Upper lobe of left lung (tissue), 6 donors: ENCODE data around the gene DOCK6. TPM values are rescaled to one million over a fixed set of nuclear protein-coding genes. Genes with fewer than 3 reads are reported as not detected.

Experiments
- ATAC-seq, 2 donors: fragments of 200-7000 bp; cut with Tn5 transposase; one replicate each; pipeline ENCODE4 v1.9.1; 2022; ENCODE audit warnings: mild to moderate bottlenecking in 2 of 2, moderate library complexity in 2 of 2; ENCODE audit not compliant: low FRiP score in 2 of 2
- DNase-seq, 2 donors: peaks; one replicate each; pipeline ENCODE4 v3.0.0-alpha.2; 2019 to 2020
- H3K27ac ChIP-seq, 4 donors: fragments of 200-600 bp; sonication (generic); one replicate each; pipeline ENCODE4 v1.5.1; 2016 to 2019
- H3K27me3 ChIP-seq, 4 donors: fragments of 200-600 bp; sonication (generic); one replicate each; pipeline ENCODE4 v1.5.1; 2017 to 2019
- H3K36me3 ChIP-seq, 4 donors: fragments of 200-600 bp; sonication (generic); one replicate each; pipeline ENCODE4 v1.5.1; 2016 to 2019
- H3K4me1 ChIP-seq, 4 donors: fragments of 200-600 bp; sonication (generic); one replicate each; pipeline ENCODE4 v1.5.1; 2018 to 2019
- H3K4me3 ChIP-seq, 4 donors: fragments of 200-600 bp; sonication (generic); one replicate each; pipeline ENCODE4 v1.5.1; 2017 to 2019; ENCODE audit warnings: mild to moderate bottlenecking in 2 of 4, moderate library complexity in 1 of 4
- H3K9me3 ChIP-seq, 4 donors: fragments of 200-600 bp; sonication (generic); one replicate each; pipeline ENCODE4 v1.5.1; 2018 to 2019
- CTCF ChIP-seq, 6 experiments: fragments of 450-650 bp in 4 of 6; fragments of 200-600 bp in 2 of 6; sonication (generic) in 2 of 6; IDR thresholded peaks; one replicate each; pipeline ENCODE4 v1.5.1; 2016 to 2019; ENCODE audit warnings: antibody characterized with exemption in 6 of 6
- EP300 ChIP-seq, 4 donors: sonication (generic); formaldehyde crosslinking; IDR thresholded peaks; one replicate each; pipeline ENCODE4 v1.5.1; 2017; ENCODE audit warnings: antibody characterized with exemption in 4 of 4, control low read depth in 2 of 4
- POLR2A ChIP-seq, 4 donors: fragments of 450-650 bp; IDR thresholded peaks; one replicate each; pipeline ENCODE4 v1.5.1; 2016 to 2017; ENCODE audit warnings: antibody characterized with exemption in 4 of 4, mild to moderate bottlenecking in 2 of 4
- POLR2AphosphoS5 ChIP-seq, 2 donors: sonication (generic); formaldehyde crosslinking; IDR thresholded peaks; one replicate each; pipeline ENCODE4 v1.5.1; 2017; ENCODE audit warnings: antibody characterized with exemption in 2 of 2
- WGBS, 2 donors: methylation state at CpG; one replicate each; pipeline ENCODE4 v1.1.5; 2017 to 2018; 5-methylcytosine and 5-hydroxymethylcytosine counted together
- total RNA-seq, 6 donors: library from RNA; depleted of rRNA in 4 of 6; stranded (reverse); fragments of >200 nt in 4 of 6; gene quantifications; one replicate each; pipeline versions ENCODE4 v1.1.0 to v1.2.1, GENCODE V29; 2016 to 2021
- donor health status: DM: no; HTN: no; CAD: no; lungs with moderate emphysema.
- donor health status: DM: no; HTN: yes; CAD: no; lungs with severe emphysema.

The DOCK6 gene
- total RNA-seq, 6 donors from 2014 or later: 34.5 to 203 (median 116) TPM

DNA sequence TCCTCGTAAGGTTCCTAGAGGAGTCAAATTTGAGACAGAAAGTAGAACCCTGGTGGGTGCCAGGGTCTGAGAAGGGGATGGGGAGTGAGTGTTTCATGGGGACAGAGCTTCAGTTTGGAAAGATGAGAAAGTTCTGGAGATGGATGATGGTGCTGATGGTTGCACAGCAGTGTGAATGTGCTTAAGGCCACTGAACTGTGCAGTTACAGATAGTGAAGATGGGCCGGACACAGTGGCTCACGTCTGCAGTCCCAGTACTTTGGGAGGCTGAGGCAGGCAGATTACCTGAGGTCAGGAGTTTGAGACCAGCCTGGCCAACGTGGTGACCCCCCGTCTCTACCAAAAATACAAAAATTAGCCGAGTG is 107.7 kb downstream of the DOCK6 start:
- no peaks in the 10 kb centered on the region for H3K27me3 ChIP-seq
- WGBS, 2 donors: 40 to 56% methylated on average over 2 to 6 of the region's 6 CpGs
- DNase-seq (no peak), ATAC-seq (no peak)
- H3K9me3 ChIP-seq: no peaks in the 10 kb centered on the region
- no peak overlapping the region for H3K27ac ChIP-seq
- peak overlapping the region in 2 of 4 donors; percentile 51 to 60 for H3K4me3 ChIP-seq
- H3K4me1 ChIP-seq: peaks cover 29 to 55% (median 44%) of the 10 kb centered on the region in 4 donors
- TF ChIP-seq CTCF (IDR thresholded peaks at IDR 0.05) (no peak), EP300 (IDR thresholded peaks at IDR 0.05) (no peak), POLR2A (IDR thresholded peaks at IDR 0.05) (no peak), POLR2AphosphoS5 (IDR thresholded peaks at IDR 0.05) (no peak)
- H3K36me3 ChIP-seq: no peaks in the 10 kb centered on the region

DNA sequence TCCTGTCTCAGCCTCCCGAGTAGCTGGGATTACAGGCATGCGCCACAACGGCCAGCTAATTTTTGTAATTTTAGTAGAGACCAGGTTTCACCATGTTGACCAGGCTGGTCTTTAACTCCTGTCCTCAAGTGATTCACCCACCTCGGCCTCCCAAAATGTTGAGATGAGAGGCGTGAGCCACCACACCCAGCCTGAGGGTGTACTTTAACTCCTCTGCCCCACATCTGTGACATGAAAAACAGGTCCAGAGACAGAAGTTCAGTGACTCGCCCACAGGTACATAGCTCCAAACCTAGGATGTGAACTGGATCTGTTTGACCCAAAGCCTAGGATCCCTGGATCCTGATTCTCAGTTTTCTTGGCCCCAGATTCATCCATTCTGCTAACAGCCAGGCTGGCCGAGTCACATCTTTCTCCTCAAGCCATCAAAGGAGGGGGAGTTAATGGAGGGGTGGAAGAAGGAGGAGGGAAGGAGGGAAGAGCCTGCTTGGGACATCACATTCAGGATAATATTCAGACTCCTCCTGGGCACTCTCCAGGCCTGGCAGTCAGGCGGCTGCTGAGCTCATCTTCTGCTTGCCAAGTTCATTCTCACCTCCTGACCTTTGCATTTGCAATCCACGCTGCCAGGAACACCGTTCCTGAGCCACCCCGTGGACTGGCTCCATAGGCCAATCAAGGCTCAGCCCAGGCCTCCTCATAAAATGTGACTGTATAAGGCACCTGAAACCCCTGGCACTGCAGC is 109.8 kb downstream of the DOCK6 start:
- Histone ChIP-seq H3K4me1 (peaks cover 17 to 35% (median 29%) of the 10 kb centered on the region in 4 donors), H3K36me3 (no peaks in the 10 kb centered on the region), H3K9me3 (no peaks in the 10 kb centered on the region), H3K4me3 (no peak overlapping the region), H3K27me3 (no peaks in the 10 kb centered on the region), H3K27ac (peak overlapping the region; percentile 35 to 64 (median 46))
- no peak for TF ChIP-seq EP300 (IDR thresholded peaks at IDR 0.05)
- peak; percentile 23 to 48 for TF ChIP-seq POLR2AphosphoS5 (IDR thresholded peaks at IDR 0.05)
- peak in 1 of 2 donors; percentile 75 for DNase-seq
- ATAC-seq: peak in 1 of 2 donors; percentile 59
- 66% methylated on average over 9 to 11 of the region's 11 CpGs for WGBS, 2 donors

DNA sequence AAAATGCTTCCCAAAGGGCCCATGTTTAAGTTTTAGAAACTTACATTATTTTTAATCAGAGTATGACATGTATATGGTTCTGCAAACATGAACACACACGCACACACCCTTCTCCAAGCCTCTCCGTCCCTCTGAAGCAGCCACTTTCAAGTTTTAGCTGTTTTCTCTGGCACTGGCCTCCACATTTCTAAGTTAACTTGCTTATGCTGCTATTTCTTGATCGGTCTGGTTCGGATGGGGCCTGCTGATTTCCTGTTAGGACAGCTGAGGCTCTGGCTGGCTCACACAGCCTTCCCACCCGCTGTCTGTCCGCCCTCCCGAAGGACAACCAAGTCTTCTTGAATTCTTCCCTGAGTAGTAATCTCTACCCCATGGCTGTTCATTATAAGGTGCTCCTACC is 111.1 kb downstream of the DOCK6 start:
- TF ChIP-seq POLR2AphosphoS5 (IDR thresholded peaks at IDR 0.05): no peak
- TF ChIP-seq EP300 (IDR thresholded peaks at IDR 0.05): no peak
- no peak for TF ChIP-seq POLR2A (IDR thresholded peaks at IDR 0.05)
- TF ChIP-seq CTCF (IDR thresholded peaks at IDR 0.05): no peak
- no peak overlapping the region for H3K4me3 ChIP-seq
- peak in 1 of 2 donors; percentile 19 for ATAC-seq
- H3K9me3 ChIP-seq: no peaks in the 10 kb centered on the region
- no peak for DNase-seq
- WGBS, 2 donors: 52 to 70% methylated on average over 7 of the region's 7 CpGs
- H3K27ac ChIP-seq: peak overlapping the region in 3 of 4 donors; percentile 8 to 67 (median 64)
- H3K36me3 ChIP-seq: no peaks in the 10 kb centered on the region
- H3K27me3 ChIP-seq: no peaks in the 10 kb centered on the region
- H3K4me1 ChIP-seq: peaks cover 13 to 29% (median 23%) of the 10 kb centered on the region in 4 donors

Other genes starting within 250 kb of the DOCK6 start
- gene LDLR, start 173.1 kb downstream of the DOCK6 start, total RNA-seq: 100 to 1,000 TPM; 204 to 493 (median 234) TPM
- gene SPC24, start 106.7 kb downstream of the DOCK6 start, total RNA-seq: 10 to 100 TPM in 1 of 6 donors, 1 to 10 TPM in 4, not detected in 1; 1.4 to 13.3 (median 2.1) TPM
- gene KANK2, start 65.0 kb downstream of the DOCK6 start, total RNA-seq: 100 to 1,000 TPM; 144 to 295 (median 240) TPM
- gene ANGPTL8, start 22.9 kb downstream of the DOCK6 start, total RNA-seq: 1 to 10 TPM in 1 of 6 donors, not detected in 5; 5.2 TPM
- gene TSPAN16, start 33.6 kb upstream of the DOCK6 start, total RNA-seq: not detected
- 10 to 100 TPM; 22.6 to 59.2 (median 30.7) TPM for gene RAB3D, start 77.1 kb upstream of the DOCK6 start, total RNA-seq
- gene TMEM205, start 83.7 kb upstream of the DOCK6 start, total RNA-seq: 100 to 1,000 TPM in 3 of 6 donors, 10 to 100 TPM in 3; 85.9 to 260 (median 132) TPM
- gene CCDC159, start 84.0 kb upstream of the DOCK6 start, total RNA-seq: 100 to 1,000 TPM in 1 of 6 donors, 10 to 100 TPM in 5; 17.5 to 176 (median 33.3) TPM
- gene PLPPR2, start 92.9 kb upstream of the DOCK6 start, total RNA-seq: 10 to 100 TPM; 10.8 to 53.8 (median 26.0) TPM
- 10 to 100 TPM in 1 of 6 donors, 1 to 10 TPM in 4, under 1 TPM in 1; 0.89 to 13.6 (median 3.7) TPM for gene SWSAP1, start 112.1 kb upstream of the DOCK6 start, total RNA-seq
- gene EPOR, start 121.8 kb upstream of the DOCK6 start, total RNA-seq: 10 to 100 TPM in 4 of 6 donors, 1 to 10 TPM in 2; 7.5 to 45.1 (median 15.5) TPM
- gene RGL3, start 156.8 kb upstream of the DOCK6 start, total RNA-seq: 100 to 1,000 TPM in 1 of 6 donors, 10 to 100 TPM in 5; 18.5 to 242 (median 44.6) TPM
- gene ODAD3, start 172.6 kb upstream of the DOCK6 start, total RNA-seq: 10 to 100 TPM in 1 of 6 donors, 1 to 10 TPM in 4, under 1 TPM in 1; 0.34 to 11.1 (median 4.1) TPM
- 100 to 1,000 TPM; 124 to 341 (median 187) TPM for gene PRKCSH, start 173.1 kb upstream of the DOCK6 start, total RNA-seq
- under 1 TPM in 1 of 6 donors, not detected in 5; 0.03 TPM for gene ELAVL3, start 218.5 kb upstream of the DOCK6 start, total RNA-seq
- gene ZNF653, start 243.3 kb upstream of the DOCK6 start, total RNA-seq: 10 to 100 TPM in 3 of 6 donors, 1 to 10 TPM in 3; 6.8 to 30.4 (median 10.3) TPM